ENCODE results near the gene WWC1. TPM values are rescaled to one million over a fixed set of nuclear protein-coding genes. Genes with fewer than 3 reads are reported as not detected.

The WWC1 gene
- total and polyA plus RNA-seq, 9 of the 15 experiments (the other 6 are each of a cell fraction or from before 2014, with no cell fraction given): under 0.01 to 0.54 (median 0.42) TPM; not detected in 6

DNA sequence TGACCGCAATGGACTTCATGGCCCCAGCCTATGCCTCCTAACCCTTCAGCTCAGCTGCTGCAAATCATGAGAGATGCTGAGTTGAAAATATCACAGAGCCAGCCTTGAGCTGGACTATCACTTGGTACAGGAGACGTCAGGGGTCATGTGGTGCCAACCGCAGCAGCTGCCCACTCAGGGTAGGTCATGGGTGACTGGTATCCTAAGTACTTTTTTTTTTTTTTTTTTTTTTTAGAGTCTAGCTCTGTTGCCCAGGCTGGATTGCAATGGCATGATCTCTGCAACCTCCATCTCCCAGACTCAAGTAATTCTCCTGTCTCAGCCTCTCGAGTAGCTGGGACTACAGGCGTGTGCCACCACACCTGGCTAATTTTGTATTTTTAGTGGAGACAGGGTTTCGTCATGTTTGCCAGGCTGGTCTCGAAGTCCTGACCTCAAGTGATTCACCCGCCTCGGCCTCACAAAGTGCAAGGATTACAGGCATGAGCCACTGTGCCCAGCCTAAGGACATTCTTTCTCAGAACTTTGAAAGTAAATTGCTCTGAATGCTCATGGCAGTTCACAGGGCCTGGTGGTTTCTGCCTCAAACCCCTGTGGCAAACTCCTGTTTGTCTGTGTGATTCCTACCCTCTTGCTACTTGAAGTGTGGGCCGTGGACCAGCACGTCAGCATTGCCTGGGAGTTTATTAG lies 21.3 kb downstream of the WWC1 start (continued):
- TF ChIP-seq, protein P1, sequence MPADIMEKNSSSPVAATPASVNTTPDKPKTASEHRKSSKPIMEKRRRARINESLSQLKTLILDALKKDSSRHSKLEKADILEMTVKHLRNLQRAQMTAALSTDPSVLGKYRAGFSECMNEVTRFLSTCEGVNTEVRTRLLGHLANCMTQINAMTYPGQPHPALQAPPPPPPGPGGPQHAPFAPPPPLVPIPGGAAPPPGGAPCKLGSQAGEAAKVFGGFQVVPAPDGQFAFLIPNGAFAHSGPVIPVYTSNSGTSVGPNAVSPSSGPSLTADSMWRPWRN (IDR thresholded peaks at IDR 0.05; ENCODE audit: low read depth): no peak
- TF ChIP-seq EWSR1 (IDR thresholded peaks at IDR 0.05; ENCODE audit: borderline replicate concordance, low read depth, partially characterized antibody) (no peak), CTBP1 (IDR thresholded peaks at IDR 0.05; ENCODE audit: borderline replicate concordance) (no peak), SMARCA5 (IDR thresholded peaks at IDR 0.05) (no peak), MED1 (CRISPR knock-in tag; IDR thresholded peaks at IDR 0.05; ENCODE audit: borderline replicate concordance) (no peak), GATA2 (CRISPR knock-in tag; IDR thresholded peaks at IDR 0.05) (no peak), ZNF77 (CRISPR knock-in tag; IDR thresholded peaks at IDR 0.05) (no peak), NCOA1 (IDR thresholded peaks at IDR 0.05; ENCODE audit: low read depth) (no peak)
- TF ChIP-seq, protein P2, sequence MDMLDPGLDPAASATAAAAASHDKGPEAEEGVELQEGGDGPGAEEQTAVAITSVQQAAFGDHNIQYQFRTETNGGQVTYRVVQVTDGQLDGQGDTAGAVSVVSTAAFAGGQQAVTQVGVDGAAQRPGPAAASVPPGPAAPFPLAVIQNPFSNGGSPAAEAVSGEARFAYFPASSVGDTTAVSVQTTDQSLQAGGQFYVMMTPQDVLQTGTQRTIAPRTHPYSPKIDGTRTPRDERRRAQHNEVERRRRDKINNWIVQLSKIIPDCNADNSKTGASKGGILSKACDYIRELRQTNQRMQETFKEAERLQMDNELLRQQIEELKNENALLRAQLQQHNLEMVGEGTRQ (CRISPR knock-in tag; IDR thresholded peaks at IDR 0.05): no peak
- TF ChIP-seq, protein P3, sequence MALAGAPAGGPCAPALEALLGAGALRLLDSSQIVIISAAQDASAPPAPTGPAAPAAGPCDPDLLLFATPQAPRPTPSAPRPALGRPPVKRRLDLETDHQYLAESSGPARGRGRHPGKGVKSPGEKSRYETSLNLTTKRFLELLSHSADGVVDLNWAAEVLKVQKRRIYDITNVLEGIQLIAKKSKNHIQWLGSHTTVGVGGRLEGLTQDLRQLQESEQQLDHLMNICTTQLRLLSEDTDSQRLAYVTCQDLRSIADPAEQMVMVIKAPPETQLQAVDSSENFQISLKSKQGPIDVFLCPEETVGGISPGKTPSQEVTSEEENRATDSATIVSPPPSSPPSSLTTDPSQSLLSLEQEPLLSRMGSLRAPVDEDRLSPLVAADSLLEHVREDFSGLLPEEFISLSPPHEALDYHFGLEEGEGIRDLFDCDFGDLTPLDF (CRISPR knock-in tag; IDR thresholded peaks at IDR 0.05): no peak

All from K562 (cell line).